Liver (tissue), 9 donors: Measurements from ENCODE around the gene CDK5R2. TPM values are rescaled to one million over a fixed set of nuclear protein-coding genes. Genes with fewer than 3 reads are reported as not detected.

Experiments used
- DNase-seq: peaks from one replicate; pipeline ENCODE4 v3.0.0-alpha.2; 2017; ENCODE audit warnings: low spot score
- H3K27ac ChIP-seq, 2 donors: one replicate each; pipeline ENCODE4 v1.7.0; 2013; ENCODE audit warnings: inconsistent platforms in 2 of 2, low read length in 2 of 2, control low read depth in 1 of 2, low read depth in 1 of 2, mild to moderate bottlenecking in 1 of 2
- H3K27me3 ChIP-seq, 4 donors: one replicate each; pipeline versions ENCODE4 v1.6.1 to v1.7.0; 2013; ENCODE audit warnings: low read length in 3 of 4, inconsistent platforms in 1 of 4, mild to moderate bottlenecking in 1 of 4, moderate library complexity in 1 of 4; ENCODE audit not compliant: control insufficient read depth in 4 of 4, insufficient read depth in 4 of 4
- H3K36me3 ChIP-seq, 4 donors: one replicate each; pipeline versions ENCODE4 v1.6.1 to v1.7.0; 2013; ENCODE audit warnings: low read length in 3 of 4, mild to moderate bottlenecking in 3 of 4, low read depth in 1 of 4, moderate library complexity in 1 of 4; ENCODE audit not compliant: control insufficient read depth in 4 of 4, insufficient read depth in 3 of 4
- H3K4me1 ChIP-seq, 4 donors: one replicate each; pipeline versions ENCODE4 v1.6.1 to v1.7.0; 2013; ENCODE audit warnings: low read length in 3 of 4, mild to moderate bottlenecking in 3 of 4, moderate library complexity in 1 of 4; ENCODE audit not compliant: control insufficient read depth in 4 of 4, insufficient read depth in 4 of 4
- H3K4me3 ChIP-seq, 3 donors: one replicate each; pipeline versions ENCODE4 v1.6.1 to v1.7.0; 2013; ENCODE audit warnings: low read length in 3 of 3, control low read depth in 1 of 3, low read depth in 1 of 3, mild to moderate bottlenecking in 1 of 3
- H3K9ac ChIP-seq, 2 donors: one replicate each; pipeline ENCODE4 v1.7.0; 2013; ENCODE audit warnings: low read length in 2 of 2, mild to moderate bottlenecking in 2 of 2, moderate library complexity in 2 of 2, control low read depth in 1 of 2, low read depth in 1 of 2
- H3K9me3 ChIP-seq, 4 donors: one replicate each; pipeline versions ENCODE4 v1.6.1 to v1.7.0; 2013; ENCODE audit warnings: low read length in 3 of 4; ENCODE audit not compliant: control insufficient read depth in 4 of 4
- EGR1 ChIP-seq, 2 donors: IDR thresholded peaks; 2 replicates each; pipeline ENCODE4 v1.6.1; 2016 to 2018; ENCODE audit warnings: antibody characterized with exemption in 2 of 2, low read depth in 2 of 2
- FOXA1 ChIP-seq: IDR thresholded peaks from 2 replicates; pipeline ENCODE4 v1.6.1; 2016; ENCODE audit warnings: antibody characterized with exemption
- GABPA ChIP-seq, 2 donors: IDR thresholded peaks in 1 of 2; conservative IDR thresholded peaks in 1 of 2; 2 replicates each; pipeline ENCODE4 v1.6.1; 2016; ENCODE audit warnings: antibody characterized with exemption in 2 of 2, mild to moderate bottlenecking in 1 of 2, moderate library complexity in 1 of 2
- HNF4G ChIP-seq: IDR thresholded peaks from 2 replicates; pipeline ENCODE4 v1.6.1; 2016; ENCODE audit warnings: antibody characterized with exemption
- JUND ChIP-seq, 2 donors: IDR thresholded peaks; 2 replicates each; pipeline ENCODE4 v1.6.1; 2016; ENCODE audit warnings: antibody characterized with exemption in 2 of 2
- NR2F2 ChIP-seq: IDR thresholded peaks from 2 replicates; pipeline ENCODE4 v1.6.1; 2016; ENCODE audit warnings: antibody characterized with exemption
- RAD21 ChIP-seq, 2 donors: IDR thresholded peaks; 2 replicates each; pipeline ENCODE4 v1.6.1; 2016; ENCODE audit warnings: antibody characterized with exemption in 2 of 2, mild to moderate bottlenecking in 2 of 2
- RXRA ChIP-seq, 2 donors: IDR thresholded peaks; 2 replicates each; pipeline ENCODE4 v1.6.1; 2017 to 2018; ENCODE audit warnings: antibody characterized with exemption in 2 of 2, mild to moderate bottlenecking in 1 of 2
- SP1 ChIP-seq: IDR thresholded peaks from 2 replicates; pipeline ENCODE4 v1.6.1; 2018; ENCODE audit warnings: antibody characterized with exemption, mild to moderate bottlenecking
- TAF1 ChIP-seq: conservative IDR thresholded peaks from 2 replicates; pipeline ENCODE4 v1.6.1; 2016; ENCODE audit warnings: antibody characterized with exemption, mild to moderate bottlenecking
- YY1 ChIP-seq: IDR thresholded peaks from 2 replicates; pipeline ENCODE4 v1.6.1; 2016; ENCODE audit warnings: antibody characterized with exemption, mild to moderate bottlenecking
- WGBS: extraction: QIAGEN DNeasy Blood & Tissue Kit; methylation state at CpG from one replicate; pipeline ENCODE4 v1.1.7; 2013; 5-methylcytosine and 5-hydroxymethylcytosine counted together
- polyA plus RNA-seq, 2 donors: library from polyadenylated mRNA; stranded (reverse) in 1 of 2; unstranded in 1 of 2; fragments of 200-250 nt in 1 of 2; fragments of >200 nt in 1 of 2; fragmentation: Nextera tagmentation in 1 of 2; extraction: Ambion mirVana in 1 of 2; gene quantifications; one replicate each; pipeline versions ENCODE4 v1.2.1 to v1.2.3, GENCODE V29; 2013 to 2015
- total RNA-seq, 2 donors: library from RNA; depleted of rRNA; stranded (reverse); fragments of >200 nt; gene quantifications; one replicate each; pipeline ENCODE4 v1.2.3, GENCODE V29; 2014
- TF ChIP-seq, protein P1 (sequence below): IDR thresholded peaks from 2 replicates; pipeline ENCODE4 v1.6.1; 2016; ENCODE audit warnings: antibody characterized with exemption
- TF ChIP-seq, protein P2 (sequence below): IDR thresholded peaks from 2 replicates; pipeline ENCODE4 v1.6.1; 2016; ENCODE audit warnings: antibody characterized with exemption
- TF ChIP-seq, protein P3 (sequence below): fragments of 150-350 bp; IDR thresholded peaks from 2 replicates; pipeline ENCODE4 v1.5.1; 2017; ENCODE audit warnings: improper control_type of control experiment, low read depth, low read length; ENCODE audit not compliant: missing input control
- TF ChIP-seq, protein P4 (sequence below): IDR thresholded peaks from 2 replicates; pipeline ENCODE4 v1.6.1; 2016; ENCODE audit warnings: antibody characterized with exemption, mild to moderate bottlenecking
- TF ChIP-seq, protein P5 (sequence below): IDR thresholded peaks from 2 replicates; pipeline ENCODE4 v1.6.1; 2016; ENCODE audit warnings: antibody characterized with exemption
- donor health status: healthy.
- donor health status: healthy.
- donor health status: healthy.
- donor health status: healthy.
- donor health status: healthy.

The CDK5R2 gene
- total and polyA plus RNA-seq, 4 donors, result not detected

DNA sequence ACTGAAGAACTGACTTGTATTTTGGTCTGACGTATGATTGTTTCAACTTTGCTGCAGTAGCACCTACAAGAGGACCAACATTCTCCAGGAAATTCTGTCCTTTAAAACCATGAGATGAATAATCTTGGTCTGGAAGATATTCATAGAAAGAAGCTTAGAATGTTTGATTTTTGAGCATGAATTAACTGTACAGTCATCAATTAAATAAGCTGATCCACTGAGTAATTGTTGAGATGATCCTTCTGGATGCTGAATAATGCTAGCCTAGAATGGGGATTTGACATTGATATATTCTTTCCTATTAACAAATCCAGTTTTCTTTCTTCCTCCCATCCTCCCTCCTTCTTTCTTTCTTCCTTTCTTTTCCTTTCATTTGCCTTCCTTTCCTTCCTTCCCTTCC lies 39.0 kb upstream of the CDK5R2 start (continued):
- TF ChIP-seq EGR1 (IDR thresholded peaks at IDR 0.05; ENCODE audit: low read depth in 2 of 2) (no peak), SP1 (no peak), JUND (IDR thresholded peaks at IDR 0.05) (no peak)
- TF ChIP-seq, protein P1, sequence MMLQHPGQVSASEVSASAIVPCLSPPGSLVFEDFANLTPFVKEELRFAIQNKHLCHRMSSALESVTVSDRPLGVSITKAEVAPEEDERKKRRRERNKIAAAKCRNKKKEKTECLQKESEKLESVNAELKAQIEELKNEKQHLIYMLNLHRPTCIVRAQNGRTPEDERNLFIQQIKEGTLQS, result no peak

DNA sequence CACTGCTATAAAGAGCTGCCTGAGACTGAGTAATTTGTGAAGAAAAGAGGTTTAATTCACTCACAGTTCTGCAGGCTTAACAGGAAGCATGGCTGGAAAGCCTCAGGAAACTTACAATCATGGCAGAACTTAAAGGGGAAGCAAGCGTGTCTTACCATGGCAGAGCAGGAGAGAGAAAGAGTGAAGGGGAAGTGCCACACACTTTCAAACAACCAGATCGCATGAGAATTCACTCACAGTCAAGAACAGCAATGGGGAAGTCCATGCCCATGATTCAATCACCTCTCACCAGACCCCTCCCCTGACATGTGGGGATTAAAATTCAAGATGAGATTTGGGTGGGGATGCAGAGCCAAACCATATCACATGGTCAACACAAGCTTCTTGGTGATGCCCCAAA lies 34.7 kb upstream of the CDK5R2 start:
- TF ChIP-seq, protein P2, sequence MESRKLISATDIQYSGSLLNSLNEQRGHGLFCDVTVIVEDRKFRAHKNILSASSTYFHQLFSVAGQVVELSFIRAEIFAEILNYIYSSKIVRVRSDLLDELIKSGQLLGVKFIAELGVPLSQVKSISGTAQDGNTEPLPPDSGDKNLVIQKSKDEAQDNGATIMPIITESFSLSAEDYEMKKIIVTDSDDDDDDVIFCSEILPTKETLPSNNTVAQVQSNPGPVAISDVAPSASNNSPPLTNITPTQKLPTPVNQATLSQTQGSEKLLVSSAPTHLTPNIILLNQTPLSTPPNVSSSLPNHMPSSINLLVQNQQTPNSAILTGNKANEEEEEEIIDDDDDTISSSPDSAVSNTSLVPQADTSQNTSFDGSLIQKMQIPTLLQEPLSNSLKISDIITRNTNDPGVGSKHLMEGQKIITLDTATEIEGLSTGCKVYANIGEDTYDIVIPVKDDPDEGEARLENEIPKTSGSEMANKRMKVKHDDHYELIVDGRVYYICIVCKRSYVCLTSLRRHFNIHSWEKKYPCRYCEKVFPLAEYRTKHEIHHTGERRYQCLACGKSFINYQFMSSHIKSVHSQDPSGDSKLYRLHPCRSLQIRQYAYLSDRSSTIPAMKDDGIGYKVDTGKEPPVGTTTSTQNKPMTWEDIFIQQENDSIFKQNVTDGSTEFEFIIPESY, result no peak
- no peak for TF ChIP-seq SP1
- no peak for TF ChIP-seq NR2F2
- TF ChIP-seq, protein P3, sequence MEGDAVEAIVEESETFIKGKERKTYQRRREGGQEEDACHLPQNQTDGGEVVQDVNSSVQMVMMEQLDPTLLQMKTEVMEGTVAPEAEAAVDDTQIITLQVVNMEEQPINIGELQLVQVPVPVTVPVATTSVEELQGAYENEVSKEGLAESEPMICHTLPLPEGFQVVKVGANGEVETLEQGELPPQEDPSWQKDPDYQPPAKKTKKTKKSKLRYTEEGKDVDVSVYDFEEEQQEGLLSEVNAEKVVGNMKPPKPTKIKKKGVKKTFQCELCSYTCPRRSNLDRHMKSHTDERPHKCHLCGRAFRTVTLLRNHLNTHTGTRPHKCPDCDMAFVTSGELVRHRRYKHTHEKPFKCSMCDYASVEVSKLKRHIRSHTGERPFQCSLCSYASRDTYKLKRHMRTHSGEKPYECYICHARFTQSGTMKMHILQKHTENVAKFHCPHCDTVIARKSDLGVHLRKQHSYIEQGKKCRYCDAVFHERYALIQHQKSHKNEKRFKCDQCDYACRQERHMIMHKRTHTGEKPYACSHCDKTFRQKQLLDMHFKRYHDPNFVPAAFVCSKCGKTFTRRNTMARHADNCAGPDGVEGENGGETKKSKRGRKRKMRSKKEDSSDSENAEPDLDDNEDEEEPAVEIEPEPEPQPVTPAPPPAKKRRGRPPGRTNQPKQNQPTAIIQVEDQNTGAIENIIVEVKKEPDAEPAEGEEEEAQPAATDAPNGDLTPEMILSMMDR, result no peak
- TF ChIP-seq, protein P4, sequence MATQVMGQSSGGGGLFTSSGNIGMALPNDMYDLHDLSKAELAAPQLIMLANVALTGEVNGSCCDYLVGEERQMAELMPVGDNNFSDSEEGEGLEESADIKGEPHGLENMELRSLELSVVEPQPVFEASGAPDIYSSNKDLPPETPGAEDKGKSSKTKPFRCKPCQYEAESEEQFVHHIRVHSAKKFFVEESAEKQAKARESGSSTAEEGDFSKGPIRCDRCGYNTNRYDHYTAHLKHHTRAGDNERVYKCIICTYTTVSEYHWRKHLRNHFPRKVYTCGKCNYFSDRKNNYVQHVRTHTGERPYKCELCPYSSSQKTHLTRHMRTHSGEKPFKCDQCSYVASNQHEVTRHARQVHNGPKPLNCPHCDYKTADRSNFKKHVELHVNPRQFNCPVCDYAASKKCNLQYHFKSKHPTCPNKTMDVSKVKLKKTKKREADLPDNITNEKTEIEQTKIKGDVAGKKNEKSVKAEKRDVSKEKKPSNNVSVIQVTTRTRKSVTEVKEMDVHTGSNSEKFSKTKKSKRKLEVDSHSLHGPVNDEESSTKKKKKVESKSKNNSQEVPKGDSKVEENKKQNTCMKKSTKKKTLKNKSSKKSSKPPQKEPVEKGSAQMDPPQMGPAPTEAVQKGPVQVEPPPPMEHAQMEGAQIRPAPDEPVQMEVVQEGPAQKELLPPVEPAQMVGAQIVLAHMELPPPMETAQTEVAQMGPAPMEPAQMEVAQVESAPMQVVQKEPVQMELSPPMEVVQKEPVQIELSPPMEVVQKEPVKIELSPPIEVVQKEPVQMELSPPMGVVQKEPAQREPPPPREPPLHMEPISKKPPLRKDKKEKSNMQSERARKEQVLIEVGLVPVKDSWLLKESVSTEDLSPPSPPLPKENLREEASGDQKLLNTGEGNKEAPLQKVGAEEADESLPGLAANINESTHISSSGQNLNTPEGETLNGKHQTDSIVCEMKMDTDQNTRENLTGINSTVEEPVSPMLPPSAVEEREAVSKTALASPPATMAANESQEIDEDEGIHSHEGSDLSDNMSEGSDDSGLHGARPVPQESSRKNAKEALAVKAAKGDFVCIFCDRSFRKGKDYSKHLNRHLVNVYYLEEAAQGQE, result no peak
- no peak for TF ChIP-seq TAF1
- TF ChIP-seq, protein P5, sequence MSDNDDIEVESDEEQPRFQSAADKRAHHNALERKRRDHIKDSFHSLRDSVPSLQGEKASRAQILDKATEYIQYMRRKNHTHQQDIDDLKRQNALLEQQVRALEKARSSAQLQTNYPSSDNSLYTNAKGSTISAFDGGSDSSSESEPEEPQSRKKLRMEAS, result no peak
- no peak for TF ChIP-seq FOXA1
- no peaks in the 10 kb centered on the region for H3K36me3 ChIP-seq
- no peak overlapping the region for H3K9ac ChIP-seq
- no peak overlapping the region for H3K4me3 ChIP-seq
- H3K27ac ChIP-seq, result no peak overlapping the region
- WGBS, result 89% methylated on average over 2 of the region's 2 CpGs
- no peak for DNase-seq
- peaks cover 0 to 5% (median 3%) of the 10 kb centered on the region in 4 donors for H3K27me3 ChIP-seq
- peaks cover 0 to 3% (median 0%) of the 10 kb centered on the region in 4 donors for H3K9me3 ChIP-seq
- H3K4me1 ChIP-seq, result no peaks in the 10 kb centered on the region

DNA sequence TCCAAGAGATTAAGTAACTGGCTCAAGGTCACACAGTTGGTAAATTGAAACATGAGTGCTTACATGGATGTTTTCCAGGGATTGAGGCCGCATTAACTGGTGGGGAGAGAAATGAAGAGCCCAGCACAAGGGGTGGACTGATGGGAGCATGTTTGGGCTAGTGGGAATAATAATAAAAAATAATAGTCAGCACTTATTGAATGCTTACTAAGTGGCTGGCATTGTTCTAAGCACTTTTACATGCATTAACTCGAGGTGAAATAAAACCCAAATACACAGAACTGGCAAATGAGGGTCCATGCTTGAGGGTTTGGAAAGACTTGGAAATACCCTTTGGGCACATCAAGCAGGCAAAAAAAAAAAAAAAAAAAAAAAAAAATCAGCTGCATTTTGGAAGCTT lies 34.0 kb upstream of the CDK5R2 start:
- Histone ChIP-seq H3K4me1 (no peaks in the 10 kb centered on the region), H3K9ac (no peak overlapping the region), H3K27me3 (peaks cover 0 to 5% (median 3%) of the 10 kb centered on the region in 4 donors), H3K27ac (no peak overlapping the region), H3K4me3 (no peak overlapping the region), H3K9me3 (peaks cover 0 to 3% (median 0%) of the 10 kb centered on the region in 4 donors), H3K36me3 (no peaks in the 10 kb centered on the region)
- DNase-seq, result no peak
- TF ChIP-seq TAF1 (no peak), HNF4G (no peak), SP1 (no peak), FOXA1 (no peak), RAD21 (IDR thresholded peaks at IDR 0.05) (no peak), YY1 (no peak), RXRA (IDR thresholded peaks at IDR 0.05) (no peak), GABPA (IDR thresholded peaks at IDR 0.05 in 1 of 2, conservative IDR thresholded peaks at IDR 0.05 in 1 of 2) (no peak)
- TF ChIP-seq, protein P2, result no peak
- 61% methylated on average over 2 of the region's 2 CpGs for WGBS
